Measurements from ENCODE around the gene SLC6A16. TPM values are rescaled to one million over a fixed set of nuclear protein-coding genes. Genes with fewer than 3 reads are reported as not detected.

Gene SLC6A16
- total RNA-seq, 1 experiment from 2014 or later, result 0.40 TPM

Other genes starting within 250 kb of the SLC6A16 start
- gene SNRNP70, start 239.7 kb downstream of the SLC6A16 start, total RNA-seq (2014; rRNA removed; shearing (Covaris generic)), result 241 and 253 TPM in 2 replicates
- gene LIN7B, start 210.8 kb downstream of the SLC6A16 start, total RNA-seq (2014; rRNA removed; shearing (Covaris generic)), result 4.1 and 5.0 TPM in 2 replicates
- 0.99 and 1.7 TPM in 2 replicates for gene C19orf73, start 206.0 kb downstream of the SLC6A16 start, total RNA-seq (2014; rRNA removed; shearing (Covaris generic))
- gene PPFIA3, start 205.6 kb downstream of the SLC6A16 start, total RNA-seq (2014; rRNA removed; shearing (Covaris generic)), result 20.8 and 27.1 TPM in 2 replicates
- 2.1 and 3.2 TPM in 2 replicates for gene HRC, start 169.8 kb downstream of the SLC6A16 start, total RNA-seq (2014; rRNA removed; shearing (Covaris generic))
- 1.2 and 1.8 TPM in 2 replicates for gene TRPM4, start 167.4 kb downstream of the SLC6A16 start, total RNA-seq (2014; rRNA removed; shearing (Covaris generic))
- gene CD37, start 10.2 kb upstream of the SLC6A16 start, total RNA-seq (2014; rRNA removed; shearing (Covaris generic)), result not detected in 2 replicates
- gene TEAD2, start 37.2 kb upstream of the SLC6A16 start, total RNA-seq (2014; rRNA removed; shearing (Covaris generic)), result 72.1 and 72.3 TPM in 2 replicates
- 0.13 and 0.24 TPM in 2 replicates for gene DKKL1, start 38.7 kb upstream of the SLC6A16 start, total RNA-seq (2014; rRNA removed; shearing (Covaris generic))
- not detected in 2 replicates for gene KASH5, start 63.1 kb upstream of the SLC6A16 start, total RNA-seq (2014; rRNA removed; shearing (Covaris generic))
- gene PTH2, start 98.2 kb upstream of the SLC6A16 start, total RNA-seq (2014; rRNA removed; shearing (Covaris generic)), result not detected in 2 replicates
- gene GFY, start 100.2 kb upstream of the SLC6A16 start, total RNA-seq (2014; rRNA removed; shearing (Covaris generic)), result not detected in 2 replicates
- 0.18 TPM in 1 of 2 replicates, not detected in the other for gene SLC17A7, start 116.3 kb upstream of the SLC6A16 start, total RNA-seq (2014; rRNA removed; shearing (Covaris generic))
- gene PIH1D1, start 126.6 kb upstream of the SLC6A16 start, total RNA-seq (2014; rRNA removed; shearing (Covaris generic)), result 68.4 and 83.4 TPM in 2 replicates
- 11.0 and 12.3 TPM in 2 replicates for gene ALDH16A1, start 128.0 kb upstream of the SLC6A16 start, total RNA-seq (2014; rRNA removed; shearing (Covaris generic))
- gene FLT3LG, start 149.0 kb upstream of the SLC6A16 start, total RNA-seq (2014; rRNA removed; shearing (Covaris generic)), result 0.61 and 1.0 TPM in 2 replicates
- 3,376 and 3,926 TPM in 2 replicates for gene RPL13A, start 162.4 kb upstream of the SLC6A16 start, total RNA-seq (2014; rRNA removed; shearing (Covaris generic))
- gene RPS11, start 171.2 kb upstream of the SLC6A16 start, total RNA-seq (2014; rRNA removed; shearing (Covaris generic)), result 2,852 and 3,079 TPM in 2 replicates
- 25.0 and 26.6 TPM in 2 replicates for gene FCGRT, start 187.5 kb upstream of the SLC6A16 start, total RNA-seq (2014; rRNA removed; shearing (Covaris generic))
- gene RCN3, start 202.8 kb upstream of the SLC6A16 start, total RNA-seq (2014; rRNA removed; shearing (Covaris generic)), result 2.8 and 3.4 TPM in 2 replicates

All from SJCRH30 (cell line).